Loucy (cell line): ENCODE results near the gene ANGPTL2.

ENCODE experiments used
- H2AFZ ChIP-seq: fragments of 200-600 bp; sonication (generic); 2 replicates; pipeline ENCODE4 v1.6.0; 2016; ENCODE audit warnings: antibody characterized with exemption, mild to moderate bottlenecking, low read length, moderate library complexity
- H3F3A ChIP-seq: fragments of 200-600 bp; 2 replicates; pipeline ENCODE4 v1.6.0; 2016; ENCODE audit warnings: antibody characterized with exemption, low read depth, mild to moderate bottlenecking
- H3K27me3 ChIP-seq: fragments of 200-600 bp; sonication (generic); 2 replicates; pipeline ENCODE4 v1.6.1; 2014; ENCODE audit warnings: low read length, mild to moderate bottlenecking; ENCODE audit not compliant: insufficient read depth, poor library complexity, severe bottlenecking
- H3K36me3 ChIP-seq: fragments of 200-600 bp; sonication (generic); 2 replicates; pipeline ENCODE4 v1.6.1; 2016; ENCODE audit warnings: low read length; ENCODE audit not compliant: insufficient read depth
- H3K4me1 ChIP-seq: fragments of 200-600 bp; sonication (generic); 2 replicates; pipeline ENCODE4 v1.5.1; 2014; ENCODE audit warnings: low read length, mild to moderate bottlenecking; ENCODE audit not compliant: insufficient read depth, poor library complexity, severe bottlenecking
- H3K4me2 ChIP-seq: fragments of 200-600 bp; sonication (generic); 2 replicates; pipeline ENCODE4 v1.6.0; 2014; ENCODE audit warnings: antibody characterized with exemption, low read length, low read depth, mild to moderate bottlenecking; ENCODE audit not compliant: poor library complexity, severe bottlenecking
- H3K4me3 ChIP-seq: fragments of 200-600 bp; sonication (generic); 2 replicates; pipeline ENCODE4 v1.5.1; 2014; ENCODE audit warnings: low read length, mild to moderate bottlenecking, mixed read lengths; ENCODE audit not compliant: poor library complexity, severe bottlenecking
- H3K79me2 ChIP-seq: fragments of 200-600 bp; sonication (generic); 2 replicates; pipeline ENCODE4 v1.6.1; 2014; ENCODE audit warnings: low read length; ENCODE audit not compliant: insufficient read depth
- H3K9ac ChIP-seq: fragments of 200-600 bp; sonication (generic); 2 replicates; pipeline ENCODE4 v1.6.0; 2014; ENCODE audit warnings: mild to moderate bottlenecking, low read depth, low read length, moderate library complexity; ENCODE audit not compliant: poor library complexity, severe bottlenecking
- H3K9me2 ChIP-seq: fragments of 200-600 bp; sonication (generic); replicated peaks from 2 replicates; pipeline ENCODE4 v1.6.1; 2016; ENCODE audit warnings: low read depth, low read length, mixed read lengths
- H3K9me3 ChIP-seq: fragments of 200-600 bp; sonication (generic); 2 replicates; pipeline ENCODE4 v1.6.1; 2014; ENCODE audit warnings: mild to moderate bottlenecking, antibody characterized with exemption, low read length, low read depth; ENCODE audit not compliant: insufficient read depth
- H4K20me1 ChIP-seq: fragments of 200-600 bp; sonication (generic); 2 replicates; pipeline ENCODE4 v1.6.0; 2014; ENCODE audit warnings: antibody characterized with exemption, low read length, mild to moderate bottlenecking; ENCODE audit not compliant: insufficient read depth, poor library complexity, severe bottlenecking
- CTCF ChIP-seq: fragments of 200-600 bp; sonication (generic); conservative IDR thresholded peaks from 2 replicates; pipeline ENCODE4 v1.5.1; 2014; ENCODE audit warnings: mild to moderate bottlenecking, antibody characterized with exemption, low read length
- EZH2phosphoT487 ChIP-seq: fragments of 200-600 bp; IDR thresholded peaks from 2 replicates; pipeline ENCODE4 v1.6.1; 2018; ENCODE audit warnings: antibody characterized with exemption, mild to moderate bottlenecking, moderate library complexity, borderline replicate concordance

ANGPTL2 gene

GRCh38 chr9:127107171-127107928 lies 15.1 kb downstream of the ANGPTL2 start:
- TF ChIP-seq CTCF (no peak), EZH2phosphoT487 (no peak)
- no peaks in the 10 kb centered on the region for H3K36me3 ChIP-seq
- H3K4me1 ChIP-seq: no peaks in the 10 kb centered on the region

GRCh38 chr9:127106466-127106855 lies 16.0 kb downstream of the ANGPTL2 start:
- Histone ChIP-seq H3K9me3 (no peaks in the 10 kb centered on the region), H3K79me2 (no peaks in the 10 kb centered on the region), H3K4me2 (no peak overlapping the region), H3F3A (no peaks in the 10 kb centered on the region), H3K4me1 (no peaks in the 10 kb centered on the region), H3K4me3 (no peak overlapping the region), H3K27me3 (no peaks in the 10 kb centered on the region), H3K36me3 (no peaks in the 10 kb centered on the region), H3K9me2 (no peaks in the 10 kb centered on the region), H4K20me1 (no peaks in the 10 kb centered on the region), H3K9ac (no peak overlapping the region), H2AFZ (no peak overlapping the region)
- no peak for TF ChIP-seq CTCF

More at GRCh38 chr9:127107171-127107928, 15.1 kb downstream of the ANGPTL2 start:
- Histone ChIP-seq H3K27me3 (no peaks in the 10 kb centered on the region), H3K79me2 (no peaks in the 10 kb centered on the region), H3K4me3 (no peak overlapping the region), H3K9me3 (no peaks in the 10 kb centered on the region), H3K4me2 (no peak overlapping the region), H4K20me1 (no peaks in the 10 kb centered on the region), H3K9ac (no peak overlapping the region), H3K9me2 (no peaks in the 10 kb centered on the region), H3F3A (no peaks in the 10 kb centered on the region), H2AFZ (no peak overlapping the region)

- no peaks in the 10 kb centered on the region for H3K79me2 ChIP-seq
- H3K4me1 ChIP-seq: no peaks in the 10 kb centered on the region
- no peak overlapping the region for H2AFZ ChIP-seq
- H3K9ac ChIP-seq: no peak overlapping the region
- H3K9me2 ChIP-seq: no peaks in the 10 kb centered on the region
- no peaks in the 10 kb centered on the region for H3K9me3 ChIP-seq
- no peak overlapping the region for H3K4me3 ChIP-seq
- H3K4me2 ChIP-seq: no peak overlapping the region
- H3F3A ChIP-seq: no peaks in the 10 kb centered on the region
- H3K36me3 ChIP-seq: no peaks in the 10 kb centered on the region
- H3K27me3 ChIP-seq: no peaks in the 10 kb centered on the region
- no peaks in the 10 kb centered on the region for H4K20me1 ChIP-seq
- TF ChIP-seq EZH2phosphoT487 (no peak), CTCF (no peak)
Observed at GRCh38 chr9:127105805-127106465, 16.5 kb downstream of the ANGPTL2 start.
